DOHH2 (cell line): ENCODE measurements around the gene PCDH15.

Source experiments
- CTCF ChIP-seq: fragments of 200-600 bp; sonication (generic); IDR thresholded peaks from one replicate; pipeline ENCODE4 v1.5.1; 2014; ENCODE audit warnings: antibody characterized with exemption, mild to moderate bottlenecking, low read depth, low read length; ENCODE audit not compliant: poor library complexity, severe bottlenecking
- EZH2phosphoT487 ChIP-seq: fragments of 200-600 bp; sonication (generic); IDR thresholded peaks from 2 replicates; pipeline ENCODE4 v1.6.1; 2017; ENCODE audit warnings: borderline replicate concordance, mild to moderate bottlenecking, antibody characterized with exemption, low read length, moderate library complexity, mixed read lengths

- no peak for TF ChIP-seq CTCF
- no peak for TF ChIP-seq EZH2phosphoT487
Measured at GRCh38 chr10:54708021-54708420, 93.0 kb downstream of the PCDH15 start.
